Endometrium (tissue), 2 donors: ENCODE results near the gene OVCA2.

ENCODE experiments used
- FAIRE-seq: peaks from 2 replicates; lab custom pipeline; 2012; peaks lifted over from hg19 to GRCh38; lab: Jason Lieb, UNC
- donor health status: control.
- donor health status: control.

The OVCA2 gene

GRCh38 chr17:2065949-2066400 lies 24.2 kb downstream of the OVCA2 start:
- no peak for FAIRE-seq

- FAIRE-seq = no peak
Measured at GRCh38 chr17:2067048-2067561, 25.3 kb downstream of the OVCA2 start.

GRCh38 chr17:2067608-2068024 lies 25.8 kb downstream of the OVCA2 start:
- no peak for FAIRE-seq

GRCh38 chr17:2068031-2068518 lies 26.3 kb downstream of the OVCA2 start:
- FAIRE-seq = no peak

- no peak for FAIRE-seq
Measured at GRCh38 chr17:2068519-2069051, 26.8 kb downstream of the OVCA2 start.

GRCh38 chr17:2070241-2071023 lies 28.6 kb downstream of the OVCA2 start:
- no peak for FAIRE-seq

- no peak for FAIRE-seq
Measured at GRCh38 chr17:2071024-2071385, 29.2 kb downstream of the OVCA2 start.

GRCh38 chr17:2071455-2072281 lies 29.8 kb downstream of the OVCA2 start:
- FAIRE-seq = no peak

GRCh38 chr17:2074919-2075318 lies 33.1 kb downstream of the OVCA2 start:
- no peak for FAIRE-seq

- no peak for FAIRE-seq
Measured at GRCh38 chr17:2075336-2076086, 33.7 kb downstream of the OVCA2 start.

GRCh38 chr17:2076087-2076984 lies 34.5 kb downstream of the OVCA2 start:
- peak; percentile 90 for FAIRE-seq

- no peak for FAIRE-seq
Measured at GRCh38 chr17:2077040-2077439, 35.2 kb downstream of the OVCA2 start.

- no peak for FAIRE-seq
Measured at GRCh38 chr17:2081564-2081963, 39.7 kb downstream of the OVCA2 start.

GRCh38 chr17:2082003-2082781 lies 40.4 kb downstream of the OVCA2 start:
- no peak for FAIRE-seq

- no peak for FAIRE-seq
Measured at GRCh38 chr17:2083613-2084035, 41.8 kb downstream of the OVCA2 start.

- no peak for FAIRE-seq
Measured at GRCh38 chr17:2084036-2084765, 42.4 kb downstream of the OVCA2 start.

- no peak for FAIRE-seq
Measured at GRCh38 chr17:2084766-2085647, 43.2 kb downstream of the OVCA2 start.

- no peak for FAIRE-seq
Measured at GRCh38 chr17:2085648-2085949, 43.8 kb downstream of the OVCA2 start.
